ENCODE results near the gene PRRT3. TPM values are rescaled to one million over a fixed set of nuclear protein-coding genes. Genes with fewer than 3 reads are reported as not detected.
A peak's percentile ranks its signal among the peaks of the same experiment; 100 is the strongest.

Gene PRRT3
- total and polyA plus RNA-seq, 9 of the 15 experiments (the other 6 are each of a cell fraction or from before 2014, with no cell fraction given) = 0.06 to 1.9 (median 1.2) TPM

DNA sequence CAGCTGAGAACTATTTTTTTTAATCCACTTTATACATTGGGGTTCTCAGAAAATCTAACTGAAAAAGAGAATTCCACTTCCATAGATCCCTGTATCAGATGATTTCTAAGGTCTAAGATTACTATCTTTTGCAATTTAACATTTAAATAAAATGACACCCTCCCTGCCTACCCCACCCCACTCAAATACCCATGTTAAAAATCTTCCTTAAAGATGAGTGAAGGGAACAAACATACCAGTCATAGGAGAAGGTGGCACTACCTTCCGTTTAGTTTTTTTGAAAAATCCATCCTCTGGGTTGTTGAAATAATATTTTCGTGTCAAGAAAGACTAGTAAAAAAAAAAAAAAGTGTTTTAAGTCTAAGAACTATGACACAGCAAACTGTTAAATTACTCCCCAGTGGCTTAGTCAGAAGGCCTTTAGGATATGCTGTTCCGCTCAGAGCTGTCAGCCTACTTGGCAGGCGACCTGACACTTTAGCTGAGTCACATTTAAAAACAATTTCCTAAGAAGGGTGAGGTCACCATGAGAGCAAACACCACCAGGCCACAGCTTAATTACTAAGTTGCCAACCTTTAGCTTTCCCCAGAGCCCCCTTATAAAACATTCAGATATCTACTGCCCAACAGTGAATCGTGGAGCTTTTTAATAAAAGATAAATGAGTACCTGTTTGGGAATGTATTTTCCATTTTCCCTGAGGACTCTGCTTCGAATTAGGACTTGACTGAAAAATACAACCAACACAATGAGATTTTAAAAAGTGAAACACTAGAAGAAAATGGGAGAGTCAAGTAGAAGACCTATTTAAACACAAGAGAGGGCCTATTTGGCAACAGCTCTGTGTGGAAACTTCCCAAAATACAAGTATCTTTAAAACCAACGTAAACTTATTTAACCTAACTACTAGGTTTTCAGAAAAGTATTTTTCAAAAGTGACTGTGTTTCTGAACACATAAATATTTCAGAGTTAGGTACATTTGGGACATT lies 24.8 kb upstream of the PRRT3 start (continued):
- TF ChIP-seq, protein P1, sequence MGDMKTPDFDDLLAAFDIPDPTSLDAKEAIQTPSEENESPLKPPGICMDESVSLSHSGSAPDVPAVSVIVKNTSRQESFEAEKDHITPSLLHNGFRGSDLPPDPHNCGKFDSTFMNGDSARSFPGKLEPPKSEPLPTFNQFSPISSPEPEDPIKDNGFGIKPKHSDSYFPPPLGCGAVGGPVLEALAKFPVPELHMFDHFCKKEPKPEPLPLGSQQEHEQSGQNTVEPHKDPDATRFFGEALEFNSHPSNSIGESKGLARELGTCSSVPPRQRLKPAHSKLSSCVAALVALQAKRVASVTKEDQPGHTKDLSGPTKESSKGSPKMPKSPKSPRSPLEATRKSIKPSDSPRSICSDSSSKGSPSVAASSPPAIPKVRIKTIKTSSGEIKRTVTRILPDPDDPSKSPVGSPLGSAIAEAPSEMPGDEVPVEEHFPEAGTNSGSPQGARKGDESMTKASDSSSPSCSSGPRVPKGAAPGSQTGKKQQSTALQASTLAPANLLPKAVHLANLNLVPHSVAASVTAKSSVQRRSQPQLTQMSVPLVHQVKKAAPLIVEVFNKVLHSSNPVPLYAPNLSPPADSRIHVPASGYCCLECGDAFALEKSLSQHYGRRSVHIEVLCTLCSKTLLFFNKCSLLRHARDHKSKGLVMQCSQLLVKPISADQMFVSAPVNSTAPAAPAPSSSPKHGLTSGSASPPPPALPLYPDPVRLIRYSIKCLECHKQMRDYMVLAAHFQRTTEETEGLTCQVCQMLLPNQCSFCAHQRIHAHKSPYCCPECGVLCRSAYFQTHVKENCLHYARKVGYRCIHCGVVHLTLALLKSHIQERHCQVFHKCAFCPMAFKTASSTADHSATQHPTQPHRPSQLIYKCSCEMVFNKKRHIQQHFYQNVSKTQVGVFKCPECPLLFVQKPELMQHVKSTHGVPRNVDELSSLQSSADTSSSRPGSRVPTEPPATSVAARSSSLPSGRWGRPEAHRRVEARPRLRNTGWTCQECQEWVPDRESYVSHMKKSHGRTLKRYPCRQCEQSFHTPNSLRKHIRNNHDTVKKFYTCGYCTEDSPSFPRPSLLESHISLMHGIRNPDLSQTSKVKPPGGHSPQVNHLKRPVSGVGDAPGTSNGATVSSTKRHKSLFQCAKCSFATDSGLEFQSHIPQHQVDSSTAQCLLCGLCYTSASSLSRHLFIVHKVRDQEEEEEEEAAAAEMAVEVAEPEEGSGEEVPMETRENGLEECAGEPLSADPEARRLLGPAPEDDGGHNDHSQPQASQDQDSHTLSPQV (IDR thresholded peaks at IDR 0.05) = peak; percentile 98
- peak; percentile 90 for TF ChIP-seq BRD9 (IDR thresholded peaks at IDR 0.05; ENCODE audit: low read depth, partially characterized antibody)
- TF ChIP-seq, protein P2, sequence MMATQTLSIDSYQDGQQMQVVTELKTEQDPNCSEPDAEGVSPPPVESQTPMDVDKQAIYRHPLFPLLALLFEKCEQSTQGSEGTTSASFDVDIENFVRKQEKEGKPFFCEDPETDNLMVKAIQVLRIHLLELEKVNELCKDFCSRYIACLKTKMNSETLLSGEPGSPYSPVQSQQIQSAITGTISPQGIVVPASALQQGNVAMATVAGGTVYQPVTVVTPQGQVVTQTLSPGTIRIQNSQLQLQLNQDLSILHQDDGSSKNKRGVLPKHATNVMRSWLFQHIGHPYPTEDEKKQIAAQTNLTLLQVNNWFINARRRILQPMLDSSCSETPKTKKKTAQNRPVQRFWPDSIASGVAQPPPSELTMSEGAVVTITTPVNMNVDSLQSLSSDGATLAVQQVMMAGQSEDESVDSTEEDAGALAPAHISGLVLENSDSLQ (IDR thresholded peaks at IDR 0.05) = peak; percentile 97
- TF ChIP-seq NBN (IDR thresholded peaks at IDR 0.05; ENCODE audit: low read depth) = peak; percentile 86; the same call in 1 of the 2 replicates
- TF ChIP-seq, protein P3, sequence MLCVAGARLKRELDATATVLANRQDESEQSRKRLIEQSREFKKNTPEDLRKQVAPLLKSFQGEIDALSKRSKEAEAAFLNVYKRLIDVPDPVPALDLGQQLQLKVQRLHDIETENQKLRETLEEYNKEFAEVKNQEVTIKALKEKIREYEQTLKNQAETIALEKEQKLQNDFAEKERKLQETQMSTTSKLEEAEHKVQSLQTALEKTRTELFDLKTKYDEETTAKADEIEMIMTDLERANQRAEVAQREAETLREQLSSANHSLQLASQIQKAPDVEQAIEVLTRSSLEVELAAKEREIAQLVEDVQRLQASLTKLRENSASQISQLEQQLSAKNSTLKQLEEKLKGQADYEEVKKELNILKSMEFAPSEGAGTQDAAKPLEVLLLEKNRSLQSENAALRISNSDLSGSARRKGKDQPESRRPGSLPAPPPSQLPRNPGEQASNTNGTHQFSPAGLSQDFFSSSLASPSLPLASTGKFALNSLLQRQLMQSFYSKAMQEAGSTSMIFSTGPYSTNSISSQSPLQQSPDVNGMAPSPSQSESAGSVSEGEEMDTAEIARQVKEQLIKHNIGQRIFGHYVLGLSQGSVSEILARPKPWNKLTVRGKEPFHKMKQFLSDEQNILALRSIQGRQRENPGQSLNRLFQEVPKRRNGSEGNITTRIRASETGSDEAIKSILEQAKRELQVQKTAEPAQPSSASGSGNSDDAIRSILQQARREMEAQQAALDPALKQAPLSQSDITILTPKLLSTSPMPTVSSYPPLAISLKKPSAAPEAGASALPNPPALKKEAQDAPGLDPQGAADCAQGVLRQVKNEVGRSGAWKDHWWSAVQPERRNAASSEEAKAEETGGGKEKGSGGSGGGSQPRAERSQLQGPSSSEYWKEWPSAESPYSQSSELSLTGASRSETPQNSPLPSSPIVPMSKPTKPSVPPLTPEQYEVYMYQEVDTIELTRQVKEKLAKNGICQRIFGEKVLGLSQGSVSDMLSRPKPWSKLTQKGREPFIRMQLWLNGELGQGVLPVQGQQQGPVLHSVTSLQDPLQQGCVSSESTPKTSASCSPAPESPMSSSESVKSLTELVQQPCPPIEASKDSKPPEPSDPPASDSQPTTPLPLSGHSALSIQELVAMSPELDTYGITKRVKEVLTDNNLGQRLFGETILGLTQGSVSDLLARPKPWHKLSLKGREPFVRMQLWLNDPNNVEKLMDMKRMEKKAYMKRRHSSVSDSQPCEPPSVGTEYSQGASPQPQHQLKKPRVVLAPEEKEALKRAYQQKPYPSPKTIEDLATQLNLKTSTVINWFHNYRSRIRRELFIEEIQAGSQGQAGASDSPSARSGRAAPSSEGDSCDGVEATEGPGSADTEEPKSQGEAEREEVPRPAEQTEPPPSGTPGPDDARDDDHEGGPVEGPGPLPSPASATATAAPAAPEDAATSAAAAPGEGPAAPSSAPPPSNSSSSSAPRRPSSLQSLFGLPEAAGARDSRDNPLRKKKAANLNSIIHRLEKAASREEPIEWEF (CRISPR knock-in tag; IDR thresholded peaks at IDR 0.05) = no peak; the same call in 1 of the 2 replicates
- TF ChIP-seq SREBF2 (CRISPR knock-in tag; IDR thresholded peaks at IDR 0.05) = no peak
- TF ChIP-seq ATF7 (IDR thresholded peaks at IDR 0.05) = peak; percentile 98
- 0 out of 2 replicates have a peak, but pooled peaks have one; percentile 19 for TF ChIP-seq SMAD3 (CRISPR knock-in tag; conservative IDR thresholded peaks at IDR 0.05)
- 0 out of 2 replicates have a peak, but pooled peaks have one; percentile 5 for TF ChIP-seq ELF4 (CRISPR knock-in tag; IDR thresholded peaks at IDR 0.05)
- TF ChIP-seq SLC30A9 (CRISPR knock-in tag; IDR thresholded peaks at IDR 0.05) = no peak
- peak; percentile 83 for TF ChIP-seq RNF2 (IDR thresholded peaks at IDR 0.05)
- peak; percentile 57 for TF ChIP-seq GABPA (tag; conservative IDR thresholded peaks at IDR 0.05; ENCODE audit: low read depth)
- TF ChIP-seq CSDE1 (IDR thresholded peaks at IDR 0.05) = no peak
- peak; percentile 15; the same call in 1 of the 2 replicates for TF ChIP-seq RAD51 (IDR thresholded peaks at IDR 0.05; ENCODE audit: borderline replicate concordance, low read depth)
- TF ChIP-seq SMC3 (conservative IDR thresholded peaks at IDR 0.05; ENCODE audit: insufficient read depth, low read depth, low read length) = 0 out of 2 replicates have a peak, but pooled peaks have one; percentile 17
- TF ChIP-seq, protein P4, sequence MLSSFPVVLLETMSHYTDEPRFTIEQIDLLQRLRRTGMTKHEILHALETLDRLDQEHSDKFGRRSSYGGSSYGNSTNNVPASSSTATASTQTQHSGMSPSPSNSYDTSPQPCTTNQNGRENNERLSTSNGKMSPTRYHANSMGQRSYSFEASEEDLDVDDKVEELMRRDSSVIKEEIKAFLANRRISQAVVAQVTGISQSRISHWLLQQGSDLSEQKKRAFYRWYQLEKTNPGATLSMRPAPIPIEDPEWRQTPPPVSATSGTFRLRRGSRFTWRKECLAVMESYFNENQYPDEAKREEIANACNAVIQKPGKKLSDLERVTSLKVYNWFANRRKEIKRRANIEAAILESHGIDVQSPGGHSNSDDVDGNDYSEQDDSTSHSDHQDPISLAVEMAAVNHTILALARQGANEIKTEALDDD (IDR thresholded peaks at IDR 0.05) = peak; percentile 92

Data from K562 (cell line).